ENCODE data around the gene RETNLB. TPM values are rescaled to one million over a fixed set of nuclear protein-coding genes. Genes with fewer than 3 reads are reported as not detected.

RETNLB gene
- total and polyA plus RNA-seq, 2 donors (not counting 1 experiment from before 2014, with no cell fraction given), result not detected

- no peak overlapping the region for H3K27ac ChIP-seq (ENCODE audit: low read length in 2 of 2)
- intact Hi-C loops (cut with micrococcal nuclease), result no loop called here
- POLR2A ChIA-PET, result no interaction called here
Observed at GRCh38 chr3:108736821-108737220, 20.4 kb downstream of the RETNLB start.

GRCh38 chr3:108728934-108729333 lies 28.3 kb downstream of the RETNLB start:
- H3K9me3 ChIP-seq (ENCODE audit: control extremely low read depth in 1 of 3, control insufficient read depth in 2 of 3, insufficient read depth in 1 of 3, low read length in 2 of 3), result no peaks in the 10 kb centered on the region
- H3K27me3 Mint-ChIP-seq, result peaks cover 3% of the 10 kb centered on the region
- no peak overlapping the region for H3K27ac ChIP-seq (ENCODE audit: low read length in 2 of 2)
- no peak overlapping the region for H2AFZ ChIP-seq (ENCODE audit: insufficient read depth, low read depth, low read length, poor library complexity, severe bottlenecking)
- no CpG with 5 or more reads among the region's 1 CpG for WGBS (ENCODE audit: insufficient coverage)
- H3K9ac ChIP-seq (ENCODE audit: low read length), result no peak overlapping the region
- CTCF ChIA-PET, result no interaction called here
- H3K4me1 Mint-ChIP-seq, result peaks cover 4% of the 10 kb centered on the region
- no peaks in the 10 kb centered on the region for H3K79me2 ChIP-seq (ENCODE audit: control insufficient read depth, insufficient read depth, low read length)
- no peaks in the 10 kb centered on the region for H3K36me3 ChIP-seq (replicated peaks in 1 of 2; ENCODE audit: control extremely low read depth in 1 of 2, control insufficient read depth in 1 of 2, extremely low read depth in 1 of 2, insufficient read depth in 2 of 2, low read length in 1 of 2)
- no peak overlapping the region for H3K4me2 ChIP-seq (replicated peaks; ENCODE audit: low read depth, low read length, poor library complexity, severe bottlenecking)
- no peaks in the 10 kb centered on the region for H3K9me3 Mint-ChIP-seq (ENCODE audit: insufficient read depth)
- no peaks in the 10 kb centered on the region for H4K20me1 ChIP-seq (ENCODE audit: control insufficient read depth, insufficient read depth, low read length, poor library complexity, severe bottlenecking)
- DNase-seq (no peak), ATAC-seq (ENCODE audit: low read depth) (no peak)
- POLR2A ChIA-PET, result no interaction called here
- no peaks in the 10 kb centered on the region for H3K27me3 ChIP-seq (replicated peaks in 1 of 4; ENCODE audit: control extremely low read depth in 1 of 4, control insufficient read depth in 3 of 4, insufficient read depth in 4 of 4, low read length in 3 of 4)
- intact Hi-C loops (cut with micrococcal nuclease), result no loop called here
- TF ChIP-seq EZH2 (IDR thresholded peaks at IDR 0.05; ENCODE audit: borderline replicate concordance, insufficient read depth, low read depth, low read length, poor library complexity, severe bottlenecking), result no peak
- TF ChIP-seq, protein P1, sequence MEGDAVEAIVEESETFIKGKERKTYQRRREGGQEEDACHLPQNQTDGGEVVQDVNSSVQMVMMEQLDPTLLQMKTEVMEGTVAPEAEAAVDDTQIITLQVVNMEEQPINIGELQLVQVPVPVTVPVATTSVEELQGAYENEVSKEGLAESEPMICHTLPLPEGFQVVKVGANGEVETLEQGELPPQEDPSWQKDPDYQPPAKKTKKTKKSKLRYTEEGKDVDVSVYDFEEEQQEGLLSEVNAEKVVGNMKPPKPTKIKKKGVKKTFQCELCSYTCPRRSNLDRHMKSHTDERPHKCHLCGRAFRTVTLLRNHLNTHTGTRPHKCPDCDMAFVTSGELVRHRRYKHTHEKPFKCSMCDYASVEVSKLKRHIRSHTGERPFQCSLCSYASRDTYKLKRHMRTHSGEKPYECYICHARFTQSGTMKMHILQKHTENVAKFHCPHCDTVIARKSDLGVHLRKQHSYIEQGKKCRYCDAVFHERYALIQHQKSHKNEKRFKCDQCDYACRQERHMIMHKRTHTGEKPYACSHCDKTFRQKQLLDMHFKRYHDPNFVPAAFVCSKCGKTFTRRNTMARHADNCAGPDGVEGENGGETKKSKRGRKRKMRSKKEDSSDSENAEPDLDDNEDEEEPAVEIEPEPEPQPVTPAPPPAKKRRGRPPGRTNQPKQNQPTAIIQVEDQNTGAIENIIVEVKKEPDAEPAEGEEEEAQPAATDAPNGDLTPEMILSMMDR (IDR thresholded peaks at IDR 0.05), result no peak
- no peaks in the 10 kb centered on the region for H3K4me1 ChIP-seq (ENCODE audit: control insufficient read depth in 2 of 2, insufficient read depth in 2 of 2, low read length in 2 of 2)
- no peak overlapping the region for H3K27ac Mint-ChIP-seq
- H3K4me3 ChIP-seq (ENCODE audit: control extremely low read depth in 1 of 5, extremely low read depth in 1 of 5, insufficient read depth in 1 of 5, low read depth in 2 of 5, low read length in 4 of 5), result no peak overlapping the region
- H3K4me3 Mint-ChIP-seq, result no peak overlapping the region

More at GRCh38 chr3:108736821-108737220, 20.4 kb downstream of the RETNLB start:
- DNase-seq (no peak), ATAC-seq (ENCODE audit: low read depth) (no peak)
- Mint-ChIP-seq H3K4me3 (no peak overlapping the region), H3K27ac (no peak overlapping the region), H3K9me3 (ENCODE audit: insufficient read depth) (no peaks in the 10 kb centered on the region), H3K4me1 (no peaks in the 10 kb centered on the region), H3K27me3 (peaks cover 10% of the 10 kb centered on the region)
- Histone ChIP-seq H3K4me2 (replicated peaks; ENCODE audit: low read depth, low read length, poor library complexity, severe bottlenecking) (no peak overlapping the region), H3K9ac (ENCODE audit: low read length) (no peak overlapping the region), H2AFZ (ENCODE audit: insufficient read depth, low read depth, low read length, poor library complexity, severe bottlenecking) (no peak overlapping the region), H3K79me2 (ENCODE audit: control insufficient read depth, insufficient read depth, low read length) (no peaks in the 10 kb centered on the region), H3K4me3 (ENCODE audit: control extremely low read depth in 1 of 5, extremely low read depth in 1 of 5, insufficient read depth in 1 of 5, low read depth in 2 of 5, low read length in 4 of 5) (no peak overlapping the region), H3K9me3 (ENCODE audit: control extremely low read depth in 1 of 3, control insufficient read depth in 2 of 3, insufficient read depth in 1 of 3, low read length in 2 of 3) (no peaks in the 10 kb centered on the region), H3K27me3 (replicated peaks in 1 of 4; ENCODE audit: control extremely low read depth in 1 of 4, control insufficient read depth in 3 of 4, insufficient read depth in 4 of 4, low read length in 3 of 4) (peaks cover 0 to 10% (median 0%) of the 10 kb centered on the region in 4 experiments), H3K4me1 (ENCODE audit: control insufficient read depth in 2 of 2, insufficient read depth in 2 of 2, low read length in 2 of 2) (no peaks in the 10 kb centered on the region), H3K36me3 (replicated peaks in 1 of 2; ENCODE audit: control extremely low read depth in 1 of 2, control insufficient read depth in 1 of 2, extremely low read depth in 1 of 2, insufficient read depth in 2 of 2, low read length in 1 of 2) (no peaks in the 10 kb centered on the region), H4K20me1 (ENCODE audit: control insufficient read depth, insufficient read depth, low read length, poor library complexity, severe bottlenecking) (no peaks in the 10 kb centered on the region)
- CTCF ChIA-PET, result no interaction called here
- TF ChIP-seq, protein P1 (IDR thresholded peaks at IDR 0.05), result no peak
- WGBS (ENCODE audit: insufficient coverage), result 98% methylated on average over 3 of the region's 6 CpGs

Data from B cell (primary cell).